Stomach (tissue), 9 donors: ENCODE measurements around the gene ATP5F1D. TPM values are rescaled to one million over a fixed set of nuclear protein-coding genes. Genes with fewer than 3 reads are reported as not detected.

Experiments
- DNase-seq, 2 donors: peaks; one replicate each; pipeline versions ENCODE4 v3.0.0 to v3.0.0-alpha.2; 2013 to 2019
- H3K27ac ChIP-seq, 5 donors: fragments of 200-600 bp in 4 of 5; sonication (generic) in 4 of 5; one replicate each; pipeline ENCODE4 v1.5.1; 2013 to 2019; ENCODE audit warnings: mild to moderate bottlenecking in 1 of 5, moderate library complexity in 1 of 5
- H3K27me3 ChIP-seq, 3 donors: fragments of 200-600 bp; sonication (generic); one replicate each; pipeline ENCODE4 v1.5.1; 2017 to 2019; ENCODE audit warnings: mixed run types in 1 of 3
- H3K36me3 ChIP-seq, 4 donors: fragments of 200-600 bp; sonication (generic); 1 replicate in 3 of 4; 2 replicates in 1 of 4; pipeline ENCODE4 v1.5.1; 2016 to 2019
- H3K4me1 ChIP-seq, 4 donors: fragments of 200-600 bp; sonication (generic); one replicate each; pipeline ENCODE4 v1.5.1; 2016 to 2019
- H3K4me3 ChIP-seq, 4 donors: fragments of 200-600 bp; sonication (generic) in 3 of 4; one replicate each; pipeline ENCODE4 v1.5.1; 2016 to 2019; ENCODE audit warnings: mild to moderate bottlenecking in 1 of 4
- H3K9me3 ChIP-seq, 4 donors: fragments of 200-600 bp; sonication (generic); one replicate each; pipeline ENCODE4 v1.5.1; 2016 to 2019
- EP300 ChIP-seq: sonication (generic); formaldehyde crosslinking; IDR thresholded peaks from one replicate; pipeline ENCODE4 v1.6.1; 2017; ENCODE audit warnings: antibody characterized with exemption
- POLR2A ChIP-seq, 4 donors: fragments of 450-650 bp; IDR thresholded peaks; one replicate each; pipeline ENCODE4 v1.6.1; 2016; ENCODE audit warnings: antibody characterized with exemption in 4 of 4, control low read depth in 2 of 4, mild to moderate bottlenecking in 1 of 4, moderate library complexity in 1 of 4
- POLR2AphosphoS5 ChIP-seq, 3 donors: sonication (generic); formaldehyde crosslinking; IDR thresholded peaks; one replicate each; pipeline ENCODE4 v1.6.1; 2016; ENCODE audit warnings: antibody characterized with exemption in 3 of 3
- WGBS, 5 donors: extraction: QIAGEN DNeasy Blood & Tissue Kit in 3 of 5; methylation state at CpG; one replicate each; pipeline versions ENCODE4 v1.1.5 to v1.1.7; 2013 to 2018; 5-methylcytosine and 5-hydroxymethylcytosine counted together
- intact Hi-C: fragments of 100-400 bp; cut with DNase I; formaldehyde crosslinking; loops from one replicate; pipeline ENCODE4 v1.15.1; 2023; ENCODE audit warnings: low total_unique reads
- polyA plus RNA-seq, 3 donors: library from polyadenylated mRNA; stranded (reverse); fragments of 200-250 nt; gene quantifications; one replicate each; pipeline ENCODE4 v1.2.3, GENCODE V29; 2013
- total RNA-seq, 5 donors: library from RNA; depleted of rRNA; stranded (reverse); fragments of >200 nt; gene quantifications; one replicate each; pipeline versions ENCODE4 v1.1.0 to v1.2.3, GENCODE V29; 2014 to 2016
- TF ChIP-seq, protein P1 (sequence below), 7 experiments: fragments of 450-650 bp in 4 of 7; fragments of 200-600 bp in 3 of 7; sonication (generic) in 3 of 7; IDR thresholded peaks; one replicate each; pipeline ENCODE4 v1.5.1; 2016 to 2019; ENCODE audit warnings: antibody characterized with exemption in 7 of 7, control low read depth in 2 of 7, mild to moderate bottlenecking in 1 of 7
- donor health status: healthy with polysubstance abuse.
- donor health status: Bipolar disorder and iron deficiency.
- donor health status: healthy.

Gene ATP5F1D
- total and polyA plus RNA-seq, 8 donors, result 26.4 to 905 (median 272) TPM

DNA sequence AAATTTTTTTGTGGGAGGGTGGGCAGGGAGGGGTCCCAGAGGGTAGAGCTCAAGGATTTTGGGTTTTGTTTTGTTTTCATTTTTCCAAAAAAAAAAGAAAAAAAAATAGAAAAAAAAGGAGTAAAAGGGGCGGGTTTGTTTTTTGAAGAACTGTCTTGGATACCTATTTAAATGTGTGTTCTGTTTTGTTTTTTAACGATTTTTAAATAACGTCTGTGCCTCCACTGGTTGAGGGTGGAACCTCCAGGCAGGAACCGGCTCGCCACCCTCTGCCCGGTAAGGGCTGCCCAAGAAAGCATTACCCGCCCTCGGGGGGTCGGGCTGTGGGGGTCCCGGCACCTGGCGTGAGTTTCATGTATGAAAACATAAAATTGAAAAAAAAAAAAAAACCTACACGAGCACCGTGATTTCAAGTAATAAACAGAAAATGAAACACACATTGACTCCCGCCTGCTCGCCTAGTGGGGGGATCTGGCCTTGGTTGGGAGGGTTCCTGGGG, 17.2 kb downstream of the ATP5F1D start:
- Histone ChIP-seq H3K4me3 (peak overlapping the region; percentile 15 to 69 (median 22)), H3K27ac (peak overlapping the region; percentile 93 to 100 (median 100)), H3K9me3 (no peaks in the 10 kb centered on the region), H3K27me3 (no peaks in the 10 kb centered on the region), H3K36me3 (peaks cover 45 to 48% (median 47%) of the 10 kb centered on the region in 4 donors), H3K4me1 (peaks cover 81 to 97% (median 95%) of the 10 kb centered on the region in 4 donors)
- intact Hi-C loops, result no loop called here
- 18 to 25% (median 24%) methylated on average over 15 of the region's 15 CpGs for WGBS, 5 donors
- TF ChIP-seq POLR2AphosphoS5 (IDR thresholded peaks at IDR 0.05) (no peak), EP300 (no peak), POLR2A (IDR thresholded peaks at IDR 0.05) (no peak)
- TF ChIP-seq, protein P1, sequence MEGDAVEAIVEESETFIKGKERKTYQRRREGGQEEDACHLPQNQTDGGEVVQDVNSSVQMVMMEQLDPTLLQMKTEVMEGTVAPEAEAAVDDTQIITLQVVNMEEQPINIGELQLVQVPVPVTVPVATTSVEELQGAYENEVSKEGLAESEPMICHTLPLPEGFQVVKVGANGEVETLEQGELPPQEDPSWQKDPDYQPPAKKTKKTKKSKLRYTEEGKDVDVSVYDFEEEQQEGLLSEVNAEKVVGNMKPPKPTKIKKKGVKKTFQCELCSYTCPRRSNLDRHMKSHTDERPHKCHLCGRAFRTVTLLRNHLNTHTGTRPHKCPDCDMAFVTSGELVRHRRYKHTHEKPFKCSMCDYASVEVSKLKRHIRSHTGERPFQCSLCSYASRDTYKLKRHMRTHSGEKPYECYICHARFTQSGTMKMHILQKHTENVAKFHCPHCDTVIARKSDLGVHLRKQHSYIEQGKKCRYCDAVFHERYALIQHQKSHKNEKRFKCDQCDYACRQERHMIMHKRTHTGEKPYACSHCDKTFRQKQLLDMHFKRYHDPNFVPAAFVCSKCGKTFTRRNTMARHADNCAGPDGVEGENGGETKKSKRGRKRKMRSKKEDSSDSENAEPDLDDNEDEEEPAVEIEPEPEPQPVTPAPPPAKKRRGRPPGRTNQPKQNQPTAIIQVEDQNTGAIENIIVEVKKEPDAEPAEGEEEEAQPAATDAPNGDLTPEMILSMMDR (IDR thresholded peaks at IDR 0.05), result no peak
- peak in 1 of 2 donors; percentile 45 for DNase-seq

DNA sequence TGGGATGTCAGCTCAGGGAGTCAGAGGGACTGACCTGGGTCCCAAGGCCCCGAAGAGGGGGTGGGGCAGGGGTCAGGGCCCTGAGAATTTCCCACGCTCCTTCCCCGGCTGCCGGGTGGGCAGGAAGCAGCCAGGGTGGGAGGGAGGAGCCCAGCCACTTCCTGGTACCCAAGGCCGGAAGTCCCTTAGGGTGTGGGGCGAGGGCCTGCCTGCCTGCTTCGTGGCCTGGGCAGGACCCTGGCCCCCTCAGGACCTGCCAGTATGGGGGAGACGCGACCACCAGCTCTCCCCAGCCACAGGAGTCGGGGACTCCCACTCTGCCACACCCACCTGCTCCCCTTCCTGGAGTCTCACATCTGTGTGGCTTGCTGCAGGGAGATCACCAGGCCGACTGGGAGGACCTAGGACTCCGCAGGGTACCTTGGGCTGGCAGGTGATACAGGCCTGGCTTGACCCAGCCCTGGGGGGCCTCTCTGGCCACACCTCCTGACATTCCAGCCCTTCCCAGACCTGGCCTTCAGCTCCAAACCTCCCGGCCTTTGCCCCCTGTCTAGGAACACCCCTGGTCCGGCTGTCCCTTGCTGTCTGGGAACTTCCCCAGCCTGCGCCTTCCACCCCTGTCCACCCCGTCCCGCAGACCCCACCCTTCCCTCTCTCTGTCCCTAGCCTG, 17.8 kb downstream of the ATP5F1D start:
- intact Hi-C loops, result no loop called here
- H3K27me3 ChIP-seq, result no peaks in the 10 kb centered on the region

DNA sequence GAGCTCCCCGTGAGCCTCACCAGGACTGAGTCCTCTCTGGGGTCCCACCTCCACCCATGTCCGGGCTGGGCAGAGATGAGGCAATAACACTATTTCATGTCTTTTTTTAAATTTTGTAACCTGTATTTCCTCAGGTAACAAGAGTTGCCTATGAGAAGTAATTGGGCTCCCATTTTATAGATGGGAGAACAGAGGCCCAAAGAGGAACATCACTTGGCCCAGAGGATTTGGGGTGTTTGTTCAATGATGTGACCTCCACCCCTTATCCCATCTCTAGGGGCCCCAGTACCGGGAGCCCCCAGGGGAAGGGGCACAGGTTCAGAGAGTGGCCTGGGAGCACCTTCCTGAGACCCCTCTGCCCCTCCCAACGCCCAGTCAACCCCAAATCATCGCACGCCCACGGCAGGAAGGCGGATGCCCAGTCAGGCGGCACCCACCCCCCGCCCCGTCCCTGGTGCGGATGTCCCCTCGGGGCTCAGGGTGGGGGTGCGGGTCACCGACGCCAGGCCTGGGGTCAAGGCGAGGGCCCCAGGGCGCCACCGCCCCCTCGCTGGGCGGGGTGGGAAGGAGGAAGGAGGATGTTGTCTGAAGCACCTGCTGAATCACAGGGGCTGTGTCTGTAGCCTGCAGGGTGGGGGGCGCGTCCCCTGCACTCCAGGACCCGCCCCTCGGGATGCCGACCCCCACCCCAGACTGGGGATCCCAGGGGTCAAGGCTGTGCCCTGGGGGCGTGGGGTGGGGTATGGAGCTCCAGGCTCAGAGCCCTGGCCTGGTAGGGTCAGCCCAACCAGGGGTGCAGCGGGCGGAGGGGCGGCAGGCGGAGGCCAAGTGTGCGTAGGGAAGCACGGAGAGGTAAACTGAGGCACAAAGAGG, 18.6 kb downstream of the ATP5F1D start:
- Histone ChIP-seq H3K27me3 (no peaks in the 10 kb centered on the region), H3K9me3 (no peaks in the 10 kb centered on the region), H3K4me1 (peaks cover 68 to 95% (median 86%) of the 10 kb centered on the region in 4 donors), H3K4me3 (peak overlapping the region; percentile 52 to 69 (median 62)), H3K27ac (peak overlapping the region; percentile 93 to 100 (median 100)), H3K36me3 (peaks cover 32 to 35% (median 33%) of the 10 kb centered on the region in 4 donors)
- intact Hi-C loops, result no loop called here
- TF ChIP-seq EP300 (no peak), POLR2AphosphoS5 (IDR thresholded peaks at IDR 0.05) (peak in 1 of 3 donors; percentile 8)
- DNase-seq, result peak in 1 of 2 donors; percentile 73
- 13 to 22% (median 20%) methylated on average over 26 to 33 of the region's 33 CpGs for WGBS, 5 donors

More for the DNA sequence above, 17.8 kb downstream of the ATP5F1D start:
- peak; percentile 72 to 89 for DNase-seq
- Histone ChIP-seq H3K27ac (peak overlapping the region; percentile 93 to 100 (median 100)), H3K9me3 (no peaks in the 10 kb centered on the region), H3K36me3 (peaks cover 39 to 42% (median 41%) of the 10 kb centered on the region in 4 donors), H3K4me1 (peaks cover 75 to 95% (median 90%) of the 10 kb centered on the region in 4 donors), H3K4me3 (peak overlapping the region; percentile 15 to 69 (median 22))
- TF ChIP-seq, protein P1 (IDR thresholded peaks at IDR 0.05), result no peak
- peak; percentile 50 to 94 (median 86) for TF ChIP-seq POLR2AphosphoS5 (IDR thresholded peaks at IDR 0.05)
- no peak for TF ChIP-seq EP300
- 7 to 11% (median 7%) methylated on average over 15 to 17 of the region's 17 CpGs for WGBS, 5 donors

DNA sequence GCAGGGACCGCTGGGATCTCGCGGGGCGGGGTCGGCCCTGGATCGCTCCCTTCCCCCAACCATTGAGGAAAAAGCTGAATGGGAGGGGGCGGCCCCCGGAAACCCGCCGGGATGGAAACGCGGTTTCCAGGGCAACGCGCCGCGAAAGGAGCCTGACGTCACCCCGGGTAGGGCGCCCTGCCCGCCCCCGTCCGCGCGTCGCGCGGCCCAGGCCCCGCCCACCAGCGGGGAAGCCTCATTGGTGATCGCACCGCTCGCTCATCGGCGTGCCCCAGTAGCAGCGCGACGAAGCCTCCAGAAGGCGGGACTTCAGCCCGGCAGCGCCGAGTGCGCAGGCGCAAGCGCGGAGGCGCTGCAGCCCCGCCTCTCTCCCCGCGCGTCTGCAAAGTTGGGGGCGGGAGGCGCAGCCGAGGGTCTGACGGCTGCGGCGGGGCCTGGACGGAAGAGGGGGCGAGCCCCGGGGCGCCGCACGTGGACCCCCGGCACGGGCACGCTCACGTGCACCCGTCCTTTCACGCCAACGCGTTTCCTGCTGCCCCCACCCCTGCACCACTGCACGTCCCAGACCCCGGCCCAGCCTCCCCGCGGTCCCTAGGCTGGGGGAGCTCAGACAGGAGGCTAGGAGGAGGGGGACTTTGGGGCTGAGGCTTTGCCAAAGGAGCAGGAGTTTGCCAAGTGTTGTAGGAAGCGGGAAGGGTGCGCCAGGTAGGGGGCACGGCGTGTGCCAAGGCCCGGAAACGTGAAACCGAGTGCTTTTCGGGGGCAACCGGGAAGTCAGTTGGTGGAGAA, 19.4 kb downstream of the ATP5F1D start:
- Histone ChIP-seq H3K4me3 (peak overlapping the region; percentile 52 to 69 (median 62)), H3K9me3 (no peaks in the 10 kb centered on the region), H3K27ac (peak overlapping the region; percentile 93 to 100 (median 100)), H3K36me3 (peaks cover 23 to 26% (median 25%) of the 10 kb centered on the region in 4 donors), H3K27me3 (no peaks in the 10 kb centered on the region), H3K4me1 (peaks cover 68 to 95% (median 86%) of the 10 kb centered on the region in 4 donors)
- peak; percentile 97 to 99 for DNase-seq
- intact Hi-C loops, result no loop called here
- WGBS, 5 donors, result 0 to 1% (median 1%) methylated on average over 44 to 82 of the region's 83 CpGs
- TF ChIP-seq EP300, result no peak
- no peak for TF ChIP-seq POLR2A (IDR thresholded peaks at IDR 0.05)
- peak; percentile 49 to 78 (median 73) for TF ChIP-seq POLR2AphosphoS5 (IDR thresholded peaks at IDR 0.05)
- TF ChIP-seq, protein P1 (IDR thresholded peaks at IDR 0.05), result no peak
